A673 (cell line): ENCODE results near the gene CFAP73. TPM values are rescaled to one million over a fixed set of nuclear protein-coding genes. Genes with fewer than 3 reads are reported as not detected.

Experiments used
- BruUV-seq: library from RNA; stranded (reverse); fragments of 400-500 nt; replicated peaks from 2 replicates; lab custom pipeline; 2021; lab: Mats Ljungman, UMichigan
- CTCF ChIA-PET: fragments of 300-600 bp; sonication (Branson Sonifier 250); formaldehyde crosslinking; loops from one replicate; lab custom pipeline; 2022; ENCODE audit warnings: antibody characterized with exemption; lab: Charles Lee
- POLR2A ChIA-PET: fragments of 300-600 bp; sonication (Branson Sonifier 250); formaldehyde crosslinking; loops from one replicate; lab custom pipeline; 2022; ENCODE audit warnings: antibody characterized with exemption; ENCODE audit not compliant: low non-redundant PET; lab: Charles Lee
- DNase-seq: peaks from one replicate; pipeline ENCODE4 v3.0.0-alpha.2; 2015; ENCODE audit warnings: low spot score
- H3K27ac ChIP-seq: fragments of 200-600 bp; sonication (generic); 2 replicates; pipeline ENCODE4 v1.5.1; 2016; ENCODE audit warnings: mixed run types, low read depth, mild to moderate bottlenecking, mixed read lengths, antibody characterized with exemption, low read length; ENCODE audit not compliant: poor library complexity, severe bottlenecking
- H3K27me3 ChIP-seq: fragments of 200-600 bp; sonication (generic); replicated peaks from 2 replicates; pipeline ENCODE4 v1.6.1; 2017; ENCODE audit warnings: mixed run types, low read depth, mild to moderate bottlenecking, mixed read lengths, antibody characterized with exemption, low read length; ENCODE audit not compliant: insufficient read depth, poor library complexity
- H3K36me3 ChIP-seq: fragments of 200-600 bp; sonication (generic); 2 replicates; pipeline ENCODE4 v1.6.1; 2016; ENCODE audit warnings: mixed run types, mild to moderate bottlenecking, mixed read lengths, antibody characterized with exemption, low read length; ENCODE audit not compliant: insufficient read depth, poor library complexity, severe bottlenecking
- H3K4me1 ChIP-seq: fragments of 200-600 bp; sonication (generic); 2 replicates; pipeline ENCODE4 v1.6.1; 2017; ENCODE audit warnings: mixed run types, mild to moderate bottlenecking, mixed read lengths, antibody characterized with exemption, low read length; ENCODE audit not compliant: insufficient read depth, poor library complexity, severe bottlenecking
- H3K4me3 ChIP-seq: fragments of 200-600 bp; sonication (generic); 2 replicates; pipeline ENCODE4 v1.5.1; 2016; ENCODE audit warnings: low read depth, mixed run types, mild to moderate bottlenecking, mixed read lengths, low read length; ENCODE audit not compliant: poor library complexity, severe bottlenecking
- H3K9me3 ChIP-seq: fragments of 200-600 bp; sonication (generic); 2 replicates; pipeline ENCODE4 v1.6.1; 2016; ENCODE audit warnings: mixed run types, low read depth, mild to moderate bottlenecking, mixed read lengths, antibody characterized with exemption, low read length; ENCODE audit not compliant: poor library complexity, severe bottlenecking
- CTCF ChIP-seq: fragments of 300-800, 200-600 bp; sonication (generic); conservative IDR thresholded peaks from 2 replicates; pipeline ENCODE4 v1.5.1; 2017; ENCODE audit warnings: low read depth, mild to moderate bottlenecking, antibody characterized with exemption, low read length, moderate library complexity, mixed read lengths
- EZH2 ChIP-seq: fragments of 200-600 bp; sonication (generic); IDR thresholded peaks from 2 replicates; pipeline ENCODE4 v1.6.1; 2017; ENCODE audit warnings: borderline replicate concordance, low read depth, mild to moderate bottlenecking, mixed read lengths, antibody characterized with exemption, low read length; ENCODE audit not compliant: poor library complexity, severe bottlenecking
- intact Hi-C: fragments of 100-400 bp; cut with micrococcal nuclease; formaldehyde crosslinking; loops from one replicate; pipeline ENCODE4 v1.10.0; 2022; ENCODE audit not compliant: unreplicated experiment
- total RNA-seq: library from RNA; stranded (reverse); gene quantifications from 2 replicates; pipeline ENCODE4 v1.2.3, GENCODE V29; 2021

The CFAP73 gene
- total RNA-seq, 1 experiment from 2014 or later, result not detected

GRCh38 chr12:113155060-113155459 lies 5.5 kb downstream of the CFAP73 start:
- no peaks in the 10 kb centered on the region for H3K9me3 ChIP-seq
- H3K27ac ChIP-seq, result no peak overlapping the region
- BruUV-seq, result no TSS peak
- H3K4me3 ChIP-seq, result no peak overlapping the region
- peaks cover 5% of the 10 kb centered on the region for H3K27me3 ChIP-seq
- intact Hi-C loops, result loop anchor here (10.0 kb wide), 1 partner anchor 160 kb away; no protein-coding TSS in a partner anchor
- peaks cover 8% of the 10 kb centered on the region for H3K4me1 ChIP-seq
- POLR2A ChIA-PET, result no interaction called here
- DNase-seq, result no peak
- H3K36me3 ChIP-seq, result peaks cover 18% of the 10 kb centered on the region
- CTCF ChIA-PET, result interaction anchor here (0.7 kb wide), 1 partner anchor 134 kb away, joined by 5 read pairs; no protein-coding TSS in a partner anchor
- no peak for TF ChIP-seq EZH2
- no peak for TF ChIP-seq CTCF

GRCh38 chr12:113155646-113156045 lies 6.1 kb downstream of the CFAP73 start:
- Histone ChIP-seq H3K9me3 (no peaks in the 10 kb centered on the region), H3K27ac (no peak overlapping the region), H3K4me1 (peaks cover 6% of the 10 kb centered on the region), H3K36me3 (peaks cover 24% of the 10 kb centered on the region), H3K4me3 (no peak overlapping the region), H3K27me3 (peaks cover 5% of the 10 kb centered on the region)
- no TSS peak for BruUV-seq
- intact Hi-C loops, result loop anchor here (10.0 kb wide), 1 partner anchor 161 kb away; no protein-coding TSS in a partner anchor
- DNase-seq, result no peak
- CTCF ChIA-PET, result no interaction called here
- TF ChIP-seq CTCF (no peak), EZH2 (no peak)
- POLR2A ChIA-PET, result no interaction called here

GRCh38 chr12:113157218-113157859 lies 7.8 kb downstream of the CFAP73 start:
- intact Hi-C loops, result loop anchor here (10.0 kb wide), 1 partner anchor 163 kb away; no protein-coding TSS in a partner anchor
- TF ChIP-seq EZH2, result no peak
- TF ChIP-seq CTCF, result no peak
- no peak for DNase-seq
- no peak overlapping the region for H3K4me3 ChIP-seq
- peaks cover 13% of the 10 kb centered on the region for H3K4me1 ChIP-seq
- ChIA-PET CTCF (no interaction called here), POLR2A (no interaction called here)
- H3K27ac ChIP-seq, result no peak overlapping the region
- BruUV-seq, result no TSS peak
- H3K27me3 ChIP-seq, result peaks cover 5% of the 10 kb centered on the region
- H3K36me3 ChIP-seq, result peaks cover 26% of the 10 kb centered on the region
- no peaks in the 10 kb centered on the region for H3K9me3 ChIP-seq
